Liver (tissue), 3 donors: ENCODE data around the gene PCGF2.

Source experiments
- EGR1 ChIP-seq, 2 donors: IDR thresholded peaks; 2 replicates each; pipeline ENCODE4 v1.6.1; 2016 to 2018; ENCODE audit warnings: antibody characterized with exemption in 2 of 2, low read depth in 2 of 2
- FOXA2 ChIP-seq: IDR thresholded peaks from 2 replicates; pipeline ENCODE4 v1.6.1; 2016; ENCODE audit warnings: antibody characterized with exemption
- GABPA ChIP-seq, 2 donors: IDR thresholded peaks in 1 of 2; conservative IDR thresholded peaks in 1 of 2; 2 replicates each; pipeline ENCODE4 v1.6.1; 2016; ENCODE audit warnings: antibody characterized with exemption in 2 of 2, mild to moderate bottlenecking in 1 of 2, moderate library complexity in 1 of 2
- JUND ChIP-seq, 2 donors: IDR thresholded peaks; 2 replicates each; pipeline ENCODE4 v1.6.1; 2016; ENCODE audit warnings: antibody characterized with exemption in 2 of 2
- NR2F2 ChIP-seq: IDR thresholded peaks from 2 replicates; pipeline ENCODE4 v1.6.1; 2016; ENCODE audit warnings: antibody characterized with exemption
- SP1 ChIP-seq: IDR thresholded peaks from 2 replicates; pipeline ENCODE4 v1.6.1; 2018; ENCODE audit warnings: antibody characterized with exemption, mild to moderate bottlenecking
- TAF1 ChIP-seq: conservative IDR thresholded peaks from 2 replicates; pipeline ENCODE4 v1.6.1; 2016; ENCODE audit warnings: antibody characterized with exemption, mild to moderate bottlenecking
- YY1 ChIP-seq: IDR thresholded peaks from 2 replicates; pipeline ENCODE4 v1.6.1; 2016; ENCODE audit warnings: antibody characterized with exemption, mild to moderate bottlenecking
- TF ChIP-seq, protein P1 (sequence below): fragments of 150-350 bp; IDR thresholded peaks from 2 replicates; pipeline ENCODE4 v1.5.1; 2017; ENCODE audit warnings: improper control_type of control experiment, low read depth, low read length; ENCODE audit not compliant: missing input control
- TF ChIP-seq, protein P2 (sequence below): IDR thresholded peaks from 2 replicates; pipeline ENCODE4 v1.6.1; 2016; ENCODE audit warnings: antibody characterized with exemption
- TF ChIP-seq, protein P3 (sequence below): IDR thresholded peaks from 2 replicates; pipeline ENCODE4 v1.6.1; 2016; ENCODE audit warnings: antibody characterized with exemption, mild to moderate bottlenecking
- donor health status: healthy.
- donor health status: healthy.

DNA sequence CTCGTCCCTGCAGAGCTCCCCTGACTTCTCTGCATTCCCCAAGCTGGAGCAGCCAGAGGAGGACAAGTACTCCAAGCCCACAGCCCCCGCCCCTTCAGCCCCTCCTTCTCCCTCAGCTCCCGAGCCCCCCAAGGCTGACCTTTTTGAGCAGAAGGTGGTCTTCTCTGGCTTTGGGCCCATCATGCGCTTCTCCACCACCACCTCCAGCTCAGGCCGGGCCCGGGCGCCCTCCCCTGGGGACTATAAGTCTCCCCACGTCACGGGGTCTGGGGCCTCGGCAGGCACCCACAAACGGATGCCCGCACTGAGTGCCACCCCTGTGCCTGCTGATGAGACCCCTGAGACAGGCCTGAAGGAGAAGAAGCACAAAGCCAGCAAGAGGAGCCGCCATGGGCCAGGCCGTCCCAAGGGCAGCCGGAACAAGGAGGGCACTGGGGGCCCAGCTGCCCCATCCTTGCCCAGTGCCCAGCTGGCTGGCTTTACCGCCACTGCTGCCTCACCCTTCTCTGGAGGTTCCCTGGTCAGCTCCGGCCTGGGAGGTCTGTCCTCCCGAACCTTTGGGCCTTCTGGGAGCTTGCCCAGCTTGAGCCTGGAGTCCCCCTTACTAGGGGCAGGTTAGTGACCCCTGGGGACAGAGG is 31.6 kb downstream of the PCGF2 start:
- TF ChIP-seq FOXA2, result no peak
- TF ChIP-seq, protein P1, sequence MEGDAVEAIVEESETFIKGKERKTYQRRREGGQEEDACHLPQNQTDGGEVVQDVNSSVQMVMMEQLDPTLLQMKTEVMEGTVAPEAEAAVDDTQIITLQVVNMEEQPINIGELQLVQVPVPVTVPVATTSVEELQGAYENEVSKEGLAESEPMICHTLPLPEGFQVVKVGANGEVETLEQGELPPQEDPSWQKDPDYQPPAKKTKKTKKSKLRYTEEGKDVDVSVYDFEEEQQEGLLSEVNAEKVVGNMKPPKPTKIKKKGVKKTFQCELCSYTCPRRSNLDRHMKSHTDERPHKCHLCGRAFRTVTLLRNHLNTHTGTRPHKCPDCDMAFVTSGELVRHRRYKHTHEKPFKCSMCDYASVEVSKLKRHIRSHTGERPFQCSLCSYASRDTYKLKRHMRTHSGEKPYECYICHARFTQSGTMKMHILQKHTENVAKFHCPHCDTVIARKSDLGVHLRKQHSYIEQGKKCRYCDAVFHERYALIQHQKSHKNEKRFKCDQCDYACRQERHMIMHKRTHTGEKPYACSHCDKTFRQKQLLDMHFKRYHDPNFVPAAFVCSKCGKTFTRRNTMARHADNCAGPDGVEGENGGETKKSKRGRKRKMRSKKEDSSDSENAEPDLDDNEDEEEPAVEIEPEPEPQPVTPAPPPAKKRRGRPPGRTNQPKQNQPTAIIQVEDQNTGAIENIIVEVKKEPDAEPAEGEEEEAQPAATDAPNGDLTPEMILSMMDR, result no peak
- TF ChIP-seq, protein P2, sequence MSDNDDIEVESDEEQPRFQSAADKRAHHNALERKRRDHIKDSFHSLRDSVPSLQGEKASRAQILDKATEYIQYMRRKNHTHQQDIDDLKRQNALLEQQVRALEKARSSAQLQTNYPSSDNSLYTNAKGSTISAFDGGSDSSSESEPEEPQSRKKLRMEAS, result no peak
- TF ChIP-seq GABPA (IDR thresholded peaks at IDR 0.05 in 1 of 2, conservative IDR thresholded peaks at IDR 0.05 in 1 of 2), result no peak
- TF ChIP-seq, protein P3, sequence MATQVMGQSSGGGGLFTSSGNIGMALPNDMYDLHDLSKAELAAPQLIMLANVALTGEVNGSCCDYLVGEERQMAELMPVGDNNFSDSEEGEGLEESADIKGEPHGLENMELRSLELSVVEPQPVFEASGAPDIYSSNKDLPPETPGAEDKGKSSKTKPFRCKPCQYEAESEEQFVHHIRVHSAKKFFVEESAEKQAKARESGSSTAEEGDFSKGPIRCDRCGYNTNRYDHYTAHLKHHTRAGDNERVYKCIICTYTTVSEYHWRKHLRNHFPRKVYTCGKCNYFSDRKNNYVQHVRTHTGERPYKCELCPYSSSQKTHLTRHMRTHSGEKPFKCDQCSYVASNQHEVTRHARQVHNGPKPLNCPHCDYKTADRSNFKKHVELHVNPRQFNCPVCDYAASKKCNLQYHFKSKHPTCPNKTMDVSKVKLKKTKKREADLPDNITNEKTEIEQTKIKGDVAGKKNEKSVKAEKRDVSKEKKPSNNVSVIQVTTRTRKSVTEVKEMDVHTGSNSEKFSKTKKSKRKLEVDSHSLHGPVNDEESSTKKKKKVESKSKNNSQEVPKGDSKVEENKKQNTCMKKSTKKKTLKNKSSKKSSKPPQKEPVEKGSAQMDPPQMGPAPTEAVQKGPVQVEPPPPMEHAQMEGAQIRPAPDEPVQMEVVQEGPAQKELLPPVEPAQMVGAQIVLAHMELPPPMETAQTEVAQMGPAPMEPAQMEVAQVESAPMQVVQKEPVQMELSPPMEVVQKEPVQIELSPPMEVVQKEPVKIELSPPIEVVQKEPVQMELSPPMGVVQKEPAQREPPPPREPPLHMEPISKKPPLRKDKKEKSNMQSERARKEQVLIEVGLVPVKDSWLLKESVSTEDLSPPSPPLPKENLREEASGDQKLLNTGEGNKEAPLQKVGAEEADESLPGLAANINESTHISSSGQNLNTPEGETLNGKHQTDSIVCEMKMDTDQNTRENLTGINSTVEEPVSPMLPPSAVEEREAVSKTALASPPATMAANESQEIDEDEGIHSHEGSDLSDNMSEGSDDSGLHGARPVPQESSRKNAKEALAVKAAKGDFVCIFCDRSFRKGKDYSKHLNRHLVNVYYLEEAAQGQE, result no peak
- no peak for TF ChIP-seq JUND (IDR thresholded peaks at IDR 0.05)
- no peak for TF ChIP-seq EGR1 (IDR thresholded peaks at IDR 0.05; ENCODE audit: low read depth in 2 of 2)
- TF ChIP-seq SP1, result no peak
- no peak for TF ChIP-seq TAF1
- TF ChIP-seq NR2F2, result no peak
- TF ChIP-seq YY1, result no peak
